Measurements from ENCODE around the gene HELZ2. TPM values are rescaled to one million over a fixed set of nuclear protein-coding genes. Genes with fewer than 3 reads are reported as not detected.

HELZ2 gene
- total and polyA plus RNA-seq, 2 of the 4 experiments (the other 2 are of a cell fraction): 4.7 to 10.6 TPM

GRCh38 chr20:63567386-63568169 is 6.5 kb downstream of the HELZ2 start:
- intact Hi-C loops (cut with micrococcal nuclease) (no loop called here), dilution Hi-C loops (cut with HindIII; ENCODE audit: low sequenced_read_pairs, unreplicated experiment) (no loop called here), in situ Hi-C loops (cut with MboI; ENCODE audit: low sequenced_read_pairs) (no loop called here)
- no peak overlapping the region for H3K4me3 ChIP-seq (ENCODE audit: insufficient read depth, low read depth, low read length)
- ATAC-seq (ENCODE audit: low read depth) (no peak), DNase-seq (no peak)
- no peak overlapping the region for H2BK20ac ChIP-seq (ENCODE audit: low read depth, low read length)
- no peak overlapping the region for H4K91ac ChIP-seq (ENCODE audit: insufficient read depth, low read depth, low read length)
- H2AFZ ChIP-seq (replicated peaks; ENCODE audit: low read length, poor library complexity): no peak overlapping the region
- peaks cover 48% of the 10 kb centered on the region for H3K36me3 ChIP-seq (ENCODE audit: control insufficient read depth, insufficient read depth, low read length)
- H4K8ac ChIP-seq (ENCODE audit: low read depth in 2 of 2, low read length in 2 of 2): no peak overlapping the region
- no peak overlapping the region for H3K27ac ChIP-seq (ENCODE audit: insufficient read depth, low read length)
- BruUV-seq (replicated peaks): no TSS peak
- H3K18ac ChIP-seq (ENCODE audit: low read depth, low read length): no peak overlapping the region
- H3K14ac ChIP-seq (replicated peaks; ENCODE audit: low read depth, low read length): no peak overlapping the region
- H2BK15ac ChIP-seq (ENCODE audit: low read depth, low read length): no peak overlapping the region
- no peaks in the 10 kb centered on the region for H3K9me3 ChIP-seq (ENCODE audit: control insufficient read depth, insufficient read depth, low read length)
- H3K9ac ChIP-seq (ENCODE audit: low read depth, low read length): no peak overlapping the region
- no peaks in the 10 kb centered on the region for H3K79me1 ChIP-seq (ENCODE audit: low read depth in 1 of 2, low read length in 2 of 2)
- no peaks in the 10 kb centered on the region for H3K27me3 ChIP-seq (ENCODE audit: control insufficient read depth, insufficient read depth, low read length)
- TF ChIP-seq ELK1 (IDR thresholded peaks at IDR 0.05; ENCODE audit: borderline replicate concordance, low read depth, low read length): no peak
- TF ChIP-seq BHLHE40 (IDR thresholded peaks at IDR 0.05; ENCODE audit: low read depth, low read length): no peak
- TF ChIP-seq POLR2A (IDR thresholded peaks at IDR 0.05; ENCODE audit: low read depth, low read length): no peak
- no peak for TF ChIP-seq MAZ (IDR thresholded peaks at IDR 0.05; ENCODE audit: borderline replicate concordance, low read depth, low read length)
- TF ChIP-seq CTCF (conservative IDR thresholded peaks at IDR 0.05; ENCODE audit: low read depth, low read length): no peak
- no peak for TF ChIP-seq USF2 (IDR thresholded peaks at IDR 0.05; ENCODE audit: low read depth, low read length)
- TF ChIP-seq SMC3 (IDR thresholded peaks at IDR 0.05; ENCODE audit: low read depth, low read length): no peak
- H3K4me2 ChIP-seq (ENCODE audit: low read depth, low read length): no peak overlapping the region
- no peak overlapping the region for H2AK5ac ChIP-seq (ENCODE audit: low read depth, low read length)
- H3K9me1 ChIP-seq (ENCODE audit: insufficient read depth, low read length): no peaks in the 10 kb centered on the region
- no peaks in the 10 kb centered on the region for H4K20me1 ChIP-seq (ENCODE audit: insufficient read depth, low read length)
- no peak overlapping the region for H2AK9ac ChIP-seq (replicated peaks; ENCODE audit: low read depth, low read length, poor library complexity)
- WGBS, 2 experiments (ENCODE audit: extremely low coverage in 2 of 2, insufficient read length in 1 of 2): 94% methylated on average over 30 of the region's 37 CpGs; no CpG with 5 or more reads in 1 of the 2 experiments
- H4K5ac ChIP-seq (ENCODE audit: low read depth, low read length): no peak overlapping the region
- H2BK5ac ChIP-seq (ENCODE audit: low read depth, low read length, poor library complexity, severe bottlenecking): no peak overlapping the region
- no peak overlapping the region for H3K56ac ChIP-seq (ENCODE audit: extremely low read depth, insufficient read depth, low read length)
- CTCF ChIA-PET: no interaction called here
- H2BK120ac ChIP-seq (ENCODE audit: low read depth, low read length): no peak overlapping the region
- POLR2A ChIA-PET (ENCODE audit: unreplicated experiment): no interaction called here
- no peak overlapping the region for H3K23ac ChIP-seq (ENCODE audit: low read depth, low read length)
- H3K4ac ChIP-seq (ENCODE audit: low read depth, low read length): no peak overlapping the region
- no peaks in the 10 kb centered on the region for H3K4me1 ChIP-seq (ENCODE audit: control insufficient read depth, insufficient read depth, low read length)
